SU-DHL-6 (cell line): ENCODE measurements around the gene MIDN.

Experiments
- EZH2phosphoT487 ChIP-seq: fragments of 200-600 bp; sonication (generic), shearing (Covaris generic); conservative IDR thresholded peaks from 2 replicates; pipeline ENCODE4 v1.6.1; 2018; ENCODE audit warnings: mild to moderate bottlenecking, antibody characterized with exemption, low read length, moderate library complexity, mixed read lengths
- TF ChIP-seq, protein P1 (sequence below): fragments of 200-600 bp; sonication (generic); IDR thresholded peaks from one replicate; pipeline ENCODE4 v1.5.1; 2017; ENCODE audit warnings: antibody characterized with exemption, mild to moderate bottlenecking, low read length, moderate library complexity; ENCODE audit not compliant: insufficient read depth, poor library complexity, severe bottlenecking

DNA sequence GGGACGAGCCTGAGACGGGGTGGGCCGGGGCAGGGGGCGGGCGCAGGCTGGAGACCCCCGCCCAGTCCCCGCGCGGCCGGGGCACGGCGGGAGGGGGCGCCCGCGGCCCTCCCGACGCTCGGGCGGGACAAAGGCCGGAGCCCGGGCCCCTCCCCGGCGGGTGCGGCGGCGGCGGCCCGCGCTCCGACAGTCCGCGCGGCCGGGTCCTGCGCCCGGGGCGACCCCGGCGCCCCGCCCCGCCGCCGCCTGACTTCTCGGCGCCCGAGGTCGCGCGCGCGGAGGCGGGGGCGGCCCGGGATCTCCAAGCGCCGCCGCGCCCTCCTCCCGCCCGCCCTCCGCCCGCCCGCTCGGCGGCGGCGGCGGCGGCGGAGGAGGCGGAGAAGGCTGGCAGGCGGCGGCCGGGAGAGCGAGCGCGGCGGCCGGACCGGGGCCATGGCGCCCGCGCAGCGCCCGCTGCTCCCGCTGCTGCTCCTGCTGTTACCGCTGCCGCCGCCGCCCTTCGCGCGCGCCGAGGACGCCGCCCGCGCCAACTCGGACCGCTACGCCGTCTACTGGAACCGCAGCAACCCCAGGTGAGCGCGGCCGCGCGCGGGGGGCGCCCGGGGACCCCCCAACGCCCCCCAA lies 37.5 kb downstream of the MIDN start, which contains the start of gene EFNA2:
- TF ChIP-seq, protein P1, sequence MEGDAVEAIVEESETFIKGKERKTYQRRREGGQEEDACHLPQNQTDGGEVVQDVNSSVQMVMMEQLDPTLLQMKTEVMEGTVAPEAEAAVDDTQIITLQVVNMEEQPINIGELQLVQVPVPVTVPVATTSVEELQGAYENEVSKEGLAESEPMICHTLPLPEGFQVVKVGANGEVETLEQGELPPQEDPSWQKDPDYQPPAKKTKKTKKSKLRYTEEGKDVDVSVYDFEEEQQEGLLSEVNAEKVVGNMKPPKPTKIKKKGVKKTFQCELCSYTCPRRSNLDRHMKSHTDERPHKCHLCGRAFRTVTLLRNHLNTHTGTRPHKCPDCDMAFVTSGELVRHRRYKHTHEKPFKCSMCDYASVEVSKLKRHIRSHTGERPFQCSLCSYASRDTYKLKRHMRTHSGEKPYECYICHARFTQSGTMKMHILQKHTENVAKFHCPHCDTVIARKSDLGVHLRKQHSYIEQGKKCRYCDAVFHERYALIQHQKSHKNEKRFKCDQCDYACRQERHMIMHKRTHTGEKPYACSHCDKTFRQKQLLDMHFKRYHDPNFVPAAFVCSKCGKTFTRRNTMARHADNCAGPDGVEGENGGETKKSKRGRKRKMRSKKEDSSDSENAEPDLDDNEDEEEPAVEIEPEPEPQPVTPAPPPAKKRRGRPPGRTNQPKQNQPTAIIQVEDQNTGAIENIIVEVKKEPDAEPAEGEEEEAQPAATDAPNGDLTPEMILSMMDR, result no peak
- no peak for TF ChIP-seq EZH2phosphoT487
